GM21619 (cell line): ENCODE data around the gene CLN3.
"Not testable (repeated sequence)": the region's sequence is repeated elsewhere in the genome, so short reads cannot be mapped to it uniquely, and the experiment has no call there.

Experiments used
- ATAC-seq: cut with Tn5 transposase; IDR thresholded peaks from one replicate; pipeline ENCODE4 v1.9.1; 2021; ENCODE audit not compliant: unreplicated experiment

Gene CLN3

DNA sequence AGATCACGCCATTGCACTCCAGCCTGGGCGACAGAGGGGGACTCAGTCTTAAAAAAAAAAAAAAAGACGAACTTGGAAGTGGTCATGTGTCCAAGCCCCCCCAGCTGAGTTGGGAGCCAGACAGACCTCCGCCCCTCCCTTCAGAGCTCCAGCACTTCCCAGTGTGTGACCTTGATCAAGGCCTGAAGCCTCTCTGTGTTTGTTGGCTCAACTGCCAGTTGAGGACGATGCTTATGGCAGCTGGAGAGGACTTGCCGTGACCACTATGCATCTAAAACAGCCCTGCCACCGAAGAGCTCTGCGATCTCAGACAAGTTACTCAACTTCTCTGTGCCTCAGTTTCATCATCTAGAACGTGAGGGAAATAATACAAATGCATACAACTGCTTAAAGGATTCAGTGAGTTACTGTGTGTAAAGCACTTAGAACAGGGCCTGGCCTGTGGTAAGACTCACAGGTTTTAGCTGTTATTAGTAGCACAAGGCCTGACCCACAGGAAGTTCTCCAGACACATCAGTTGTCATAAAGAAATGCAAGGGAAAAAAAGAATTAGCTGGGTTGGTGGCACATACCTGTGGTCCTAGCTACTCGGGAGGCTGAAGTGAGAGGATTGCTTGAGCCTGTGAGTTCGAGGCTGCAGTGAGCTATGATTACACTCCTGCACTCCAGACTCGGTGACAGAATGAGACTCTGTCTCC, 21.8 kb upstream of the CLN3 start:
- ATAC-seq, result no peak

DNA sequence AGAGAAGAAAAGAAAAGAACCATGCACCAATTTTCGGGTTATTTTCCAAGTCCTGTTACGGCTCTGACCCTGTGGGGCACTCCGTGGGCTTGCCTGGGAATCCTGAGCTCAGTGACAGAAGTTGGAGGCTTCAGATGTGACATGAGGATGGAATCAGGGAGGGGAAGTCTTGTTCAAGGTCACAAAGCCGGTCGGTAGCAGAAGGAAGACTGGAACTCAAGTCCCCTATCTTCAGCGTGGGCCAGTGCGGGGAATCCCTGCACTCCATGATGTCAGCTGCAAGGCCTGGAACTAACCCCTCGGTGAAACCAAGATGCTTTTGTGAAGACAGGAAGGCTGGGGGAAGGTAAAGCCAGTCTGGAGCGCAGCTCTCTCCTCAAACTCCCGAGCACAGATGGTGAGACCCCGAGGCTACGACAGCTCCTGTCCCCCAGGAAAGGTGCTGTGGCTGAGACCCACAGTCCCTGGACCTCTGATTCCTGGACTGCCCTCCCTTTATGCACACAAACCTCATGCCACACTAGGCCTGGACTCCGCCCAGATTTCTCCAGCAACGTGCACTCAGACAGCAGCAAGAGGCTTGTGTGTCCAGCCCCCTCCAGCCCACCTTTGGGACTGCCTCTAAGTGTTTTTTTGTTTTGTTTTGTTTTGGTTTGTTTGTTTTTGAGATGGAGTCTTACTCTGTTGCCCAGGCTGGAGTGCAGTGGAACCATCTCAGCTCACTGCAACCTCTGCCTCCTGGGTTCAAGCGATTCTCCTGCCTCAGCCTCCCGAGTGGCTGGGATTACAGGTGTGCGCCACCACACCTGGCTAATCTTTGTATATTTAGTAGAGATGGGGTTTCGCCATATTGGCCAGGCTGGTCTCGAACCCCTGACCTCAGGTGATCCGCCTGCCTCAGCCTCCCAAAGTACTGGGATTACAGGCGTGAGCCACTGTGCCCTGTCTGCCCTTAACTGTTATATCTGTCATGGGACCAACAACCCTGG, 20.2 kb upstream of the CLN3 start:
- no peak for ATAC-seq

DNA sequence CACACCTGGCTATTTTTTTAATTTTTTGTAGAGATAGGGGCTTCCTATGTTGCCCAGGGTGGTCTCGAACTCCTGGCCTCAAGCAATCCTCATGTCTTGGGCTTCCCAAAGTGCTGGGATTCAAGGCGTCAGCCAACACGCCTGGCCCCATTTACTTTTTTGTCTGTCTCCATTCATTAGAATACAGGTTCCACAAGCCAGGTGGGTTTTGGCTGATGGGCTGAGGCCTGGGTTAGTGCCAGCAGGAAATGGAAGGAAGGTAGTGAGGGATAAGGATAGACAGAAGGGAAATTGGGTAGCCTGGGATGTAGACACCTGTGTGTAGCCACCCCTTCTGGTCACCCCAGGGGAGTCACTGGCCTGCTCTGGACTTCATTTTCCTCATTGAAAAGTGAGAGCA, 19.2 kb upstream of the CLN3 start:
- no peak for ATAC-seq

DNA sequence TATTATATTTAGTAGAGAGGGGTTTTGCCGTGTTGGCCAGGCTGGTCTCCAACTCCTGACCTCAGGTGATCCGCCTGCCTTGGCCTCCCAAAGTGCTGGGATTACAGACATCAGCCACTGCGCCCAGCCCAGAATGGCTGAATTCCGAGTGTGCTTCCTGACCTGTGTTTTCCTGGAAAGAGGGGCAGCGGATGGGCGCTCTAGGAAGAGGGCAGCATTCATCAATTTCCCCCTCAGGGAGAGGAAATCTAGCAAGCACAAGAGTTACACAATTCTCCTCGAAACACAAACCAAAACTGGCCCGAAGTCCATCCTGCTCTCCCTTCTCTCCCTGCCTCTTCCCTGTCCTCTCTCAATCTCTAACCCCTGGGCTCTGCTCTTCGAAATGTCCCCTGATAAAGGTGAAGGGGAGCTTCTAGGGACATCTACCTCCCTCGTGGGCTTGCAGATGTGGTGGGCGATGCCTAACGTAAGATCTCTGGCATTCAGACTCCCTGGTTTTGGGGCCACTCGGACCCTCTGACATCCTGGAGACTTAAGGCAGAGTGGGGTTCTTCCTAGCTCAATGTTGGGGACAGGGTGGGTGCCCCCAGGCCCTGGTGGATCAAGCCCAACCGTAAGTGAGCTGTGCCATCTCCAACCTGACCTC, 13.7 kb upstream of the CLN3 start:
- no peak for ATAC-seq

DNA sequence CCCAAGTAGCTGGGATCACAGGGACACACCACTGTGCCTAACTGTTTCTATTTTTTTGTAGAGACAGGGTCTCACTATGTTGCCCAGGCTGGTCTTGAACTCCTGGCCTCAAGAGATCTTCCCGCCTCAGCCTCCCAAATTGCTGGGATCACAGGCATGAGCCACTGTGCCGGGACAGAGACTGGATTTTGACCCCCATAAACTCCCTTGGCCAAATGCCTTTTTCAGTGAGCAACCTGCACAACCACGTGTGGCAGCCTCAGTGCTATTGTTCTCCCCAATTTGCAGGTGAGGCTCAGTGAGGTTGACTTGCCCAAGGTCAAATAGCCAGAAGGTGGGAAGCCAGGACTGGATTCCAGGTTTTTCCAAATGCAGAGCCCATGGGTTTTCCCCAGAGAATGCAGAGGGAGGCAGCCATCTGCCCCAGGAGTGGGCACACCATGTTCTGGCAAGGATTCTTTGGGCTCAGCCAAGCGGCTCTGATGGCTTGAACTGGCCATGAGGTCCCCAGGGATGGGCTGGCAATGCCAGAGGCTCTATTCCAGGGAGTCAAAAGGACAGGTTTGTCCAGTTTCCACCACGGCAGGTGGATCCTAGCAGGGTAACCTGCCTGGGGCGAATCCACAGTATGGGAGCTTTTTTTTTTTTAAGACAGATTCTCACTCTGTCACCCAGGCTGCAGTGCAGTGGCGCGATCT, 13.0 kb upstream of the CLN3 start:
- no peak for ATAC-seq

DNA sequence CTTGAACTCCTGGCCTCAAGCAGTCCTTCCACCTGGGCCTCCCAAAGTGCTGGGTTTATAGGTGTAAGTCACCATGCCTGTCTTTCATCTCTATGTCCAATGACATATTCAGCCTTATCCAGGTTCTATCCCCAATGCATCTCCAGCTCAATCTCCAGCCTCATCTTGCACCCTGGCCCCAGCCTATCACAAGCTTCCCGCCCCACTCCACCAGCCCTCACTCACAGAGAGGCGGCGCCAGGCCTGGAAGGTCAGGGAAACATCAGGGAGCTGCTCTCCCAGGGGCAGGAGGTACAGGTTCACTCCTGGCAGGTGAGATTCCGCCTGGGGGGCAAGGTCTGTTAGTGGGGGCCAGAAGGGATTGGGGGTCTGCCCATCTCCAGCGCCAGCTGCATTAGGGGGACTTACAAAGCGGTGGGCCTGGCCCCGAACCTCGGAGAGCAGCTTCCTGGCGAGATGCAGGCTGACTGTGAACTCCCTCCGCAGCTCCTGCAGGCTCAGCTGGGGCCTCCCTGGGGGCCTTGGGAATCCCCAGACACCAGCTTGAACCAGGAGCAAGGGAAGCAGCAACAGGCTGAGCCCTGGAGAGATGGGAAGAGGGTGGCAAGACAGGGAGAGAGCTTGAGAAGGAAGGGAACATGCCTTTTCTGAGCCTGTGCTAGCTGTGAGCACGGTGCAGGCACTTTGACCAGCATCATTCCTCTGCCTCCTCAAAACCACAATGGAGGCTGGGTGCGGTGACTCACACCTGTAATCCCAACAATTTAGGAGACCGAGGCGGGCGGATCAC, 11.8 kb upstream of the CLN3 start:
- ATAC-seq, result no peak

DNA sequence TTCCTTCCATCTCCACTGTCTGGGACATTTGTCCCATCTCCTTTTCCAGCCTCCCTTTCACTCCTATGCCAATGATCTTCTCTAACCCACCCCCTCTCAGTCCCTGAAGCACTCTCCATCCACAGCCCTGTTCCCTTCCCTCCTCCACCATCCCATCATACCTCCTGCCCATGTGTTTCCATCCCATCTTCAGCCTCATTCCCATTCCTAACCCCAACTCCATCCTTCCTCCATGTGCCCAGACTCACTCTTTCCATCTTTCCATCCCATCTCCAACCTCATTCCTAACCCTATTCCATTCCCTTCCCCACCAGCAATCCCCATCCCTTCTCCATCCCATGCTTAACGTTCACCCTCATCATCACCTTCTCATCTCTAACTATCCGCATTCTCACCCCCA, 10.4 kb upstream of the CLN3 start:
- no peak for ATAC-seq

DNA sequence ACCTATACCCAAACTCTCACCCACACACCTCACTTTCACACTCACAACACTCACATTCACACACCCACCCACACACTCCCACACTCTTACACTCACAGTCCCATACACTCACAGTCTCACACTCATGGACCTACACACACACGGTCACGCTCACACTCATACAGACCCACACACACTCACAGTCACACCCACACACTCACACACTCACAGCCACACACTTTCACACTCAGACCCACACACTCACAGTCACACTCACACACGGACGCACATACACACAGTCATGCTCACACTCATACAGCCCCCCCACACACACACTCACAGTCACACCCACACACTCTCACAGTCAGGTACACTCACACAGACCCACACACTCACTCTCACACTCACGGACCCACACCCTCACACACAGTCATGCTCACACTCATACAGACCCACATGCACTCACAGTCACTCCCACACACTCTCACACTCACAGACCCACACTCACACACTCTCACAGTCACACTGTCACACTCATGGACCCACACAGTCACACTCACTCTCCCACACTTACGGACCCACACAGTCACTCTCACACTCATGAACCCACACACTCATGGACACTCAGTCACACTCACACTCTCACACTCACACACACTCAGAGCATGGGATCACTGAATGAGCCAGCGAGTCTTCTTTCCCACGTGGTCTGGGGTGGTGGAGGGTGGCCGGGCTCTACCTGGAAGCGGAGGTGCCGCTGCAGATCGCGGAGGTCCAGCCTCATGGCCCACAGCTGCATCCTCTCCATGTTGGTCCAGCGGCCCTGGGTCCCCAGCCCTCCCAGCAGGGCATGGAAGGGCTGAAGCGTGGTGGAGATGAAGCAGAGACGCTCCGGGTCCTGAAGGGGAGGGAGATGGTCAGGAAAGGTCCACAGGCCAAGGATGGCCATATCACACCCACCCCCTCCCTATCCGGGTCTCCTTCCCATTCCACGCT, 9.7 kb upstream of the CLN3 start:
- ATAC-seq, result no peak

DNA sequence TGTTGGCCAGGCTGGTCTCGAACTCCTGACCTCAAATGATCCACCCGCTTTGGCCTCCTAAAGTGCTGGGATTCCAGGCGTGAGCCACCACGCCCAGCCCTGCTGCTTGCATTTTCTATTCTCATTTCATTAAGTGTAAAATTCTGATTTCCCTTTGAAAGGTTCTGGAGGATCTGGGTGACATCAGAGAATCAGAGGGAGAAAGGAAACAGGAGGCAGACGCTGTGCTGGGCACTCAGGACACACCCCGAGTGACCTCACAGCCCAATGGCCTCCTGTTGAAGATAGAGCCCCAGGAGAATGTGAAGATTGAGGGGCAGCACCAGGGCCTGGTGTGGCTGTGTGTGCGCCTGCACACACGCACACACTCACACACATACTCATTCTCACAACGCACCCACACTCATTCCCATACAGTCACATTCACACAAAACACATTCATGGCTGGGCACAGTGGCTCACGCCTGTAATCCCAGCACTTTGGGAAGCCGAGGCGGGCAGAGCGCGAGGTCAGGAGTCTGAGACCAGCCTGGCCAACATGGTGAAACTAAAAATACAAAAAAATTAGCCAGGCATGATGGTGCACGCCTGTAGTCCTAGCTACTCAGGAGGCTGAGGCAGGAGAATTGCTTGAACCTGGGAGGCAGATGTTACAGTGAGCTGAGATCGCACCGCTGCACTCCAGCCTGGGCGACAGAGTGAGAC, 8.8 kb upstream of the CLN3 start:
- not testable (repeated sequence) for ATAC-seq

DNA sequence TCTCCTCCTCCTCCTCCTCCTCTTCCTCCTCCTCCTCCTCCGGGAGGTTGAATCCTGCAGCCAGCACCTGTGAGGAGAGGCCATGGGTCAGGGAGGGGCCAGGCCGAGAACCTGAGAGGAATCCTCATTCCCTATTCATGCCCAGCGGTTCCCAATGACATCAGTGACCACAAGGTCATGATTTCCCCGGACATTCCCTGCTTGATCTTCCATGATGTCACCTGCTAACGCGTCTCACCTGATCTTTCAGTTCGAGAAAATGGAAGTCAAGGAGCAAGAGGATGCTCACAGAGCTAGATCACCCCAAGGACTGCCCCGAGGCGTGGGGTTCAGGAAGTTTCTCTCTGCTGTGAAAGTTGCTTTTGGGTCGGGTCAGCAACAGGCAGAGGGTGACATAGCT, 8.0 kb upstream of the CLN3 start:
- ATAC-seq, result no peak

DNA sequence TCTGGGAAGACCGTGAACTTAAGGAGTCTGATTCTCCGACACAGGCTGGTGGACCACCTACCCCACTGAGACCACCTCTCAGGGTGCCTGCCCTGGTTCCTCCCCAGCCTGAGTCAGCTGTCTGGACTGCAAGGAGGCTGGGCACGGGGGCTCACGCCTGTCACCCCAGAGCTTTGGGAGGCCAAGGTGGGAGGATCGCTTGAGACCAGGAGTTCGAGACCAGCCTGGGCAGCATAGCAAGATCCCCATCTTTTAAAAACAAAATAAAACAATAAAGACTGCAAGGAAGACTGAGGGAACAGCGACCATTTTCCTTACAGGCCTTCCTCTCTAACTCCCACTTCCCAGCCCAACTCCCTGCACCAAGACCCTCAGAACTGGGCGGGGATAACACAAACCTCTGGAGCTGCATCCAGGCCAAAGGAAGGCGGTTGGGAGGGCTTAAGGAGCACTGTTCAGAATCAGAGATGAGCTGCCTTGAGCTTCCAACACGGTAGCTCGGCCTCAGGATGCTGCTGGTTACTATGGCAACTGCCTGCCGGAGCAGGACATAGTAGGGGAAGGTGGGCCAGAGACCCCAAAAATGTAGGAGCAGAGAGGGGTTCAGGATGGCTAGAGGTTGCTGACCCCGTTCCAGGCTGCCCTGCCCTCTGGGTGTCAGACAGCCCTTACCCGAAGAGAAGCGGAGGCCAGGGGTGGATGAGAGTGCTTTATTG, 7.0 kb upstream of the CLN3 start:
- ATAC-seq, result no peak

DNA sequence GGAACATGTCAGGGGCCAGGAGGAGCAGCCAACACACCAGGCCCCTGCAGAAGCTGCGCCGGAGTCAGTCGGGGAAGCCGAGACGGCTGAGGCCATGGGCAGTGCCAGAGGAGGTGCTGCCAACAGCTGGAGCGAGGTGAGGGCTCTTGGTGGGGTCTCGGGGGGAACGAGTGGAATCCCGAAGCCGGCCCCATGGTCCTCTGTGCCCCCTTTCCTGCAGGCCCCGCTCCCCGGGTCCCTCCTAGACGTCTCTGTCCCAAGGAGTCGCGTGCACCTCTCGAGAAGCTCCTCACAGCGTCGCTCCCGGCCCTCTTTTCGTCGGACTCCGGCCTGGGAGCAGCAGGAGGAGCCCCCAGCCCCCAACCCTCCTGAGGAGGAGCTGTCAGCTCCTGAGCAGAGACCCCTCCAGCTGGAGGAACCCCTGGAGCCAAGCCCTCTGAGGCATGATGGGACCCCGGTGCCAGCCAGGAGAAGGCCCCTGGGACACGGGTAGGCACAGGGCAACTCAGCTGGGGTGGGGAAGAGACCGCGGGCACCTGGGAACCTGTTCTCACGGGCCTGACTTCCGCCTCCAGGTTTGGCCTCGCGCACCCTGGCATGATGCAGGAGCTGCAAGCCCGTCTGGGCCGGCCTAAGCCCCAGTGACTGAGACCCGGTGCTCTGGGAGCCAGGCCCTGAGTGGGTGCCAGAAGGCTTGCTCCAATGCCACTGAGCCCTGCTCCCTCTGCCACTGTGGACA, 6.2 kb upstream of the CLN3 start:
- no peak for ATAC-seq

DNA sequence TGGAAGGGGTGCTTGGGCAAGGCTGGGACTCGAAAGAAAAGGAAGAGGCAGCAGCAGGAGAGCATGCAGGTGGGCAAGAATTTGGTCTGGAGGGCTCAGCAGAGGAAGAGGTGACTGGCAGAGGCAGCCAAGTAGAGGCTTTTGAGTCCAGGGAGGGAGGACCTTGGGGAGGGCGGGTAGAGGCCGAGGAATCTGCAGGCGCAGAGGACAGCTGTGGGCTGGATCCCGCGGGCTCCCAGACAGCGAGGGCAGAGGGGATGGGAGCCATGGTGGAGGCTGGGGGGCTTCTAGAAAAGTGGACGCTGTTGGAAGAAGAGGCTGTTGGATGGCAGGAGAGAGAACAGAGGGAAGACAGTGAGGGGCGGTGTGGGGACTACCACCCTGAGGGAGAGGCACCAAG, 5.5 kb upstream of the CLN3 start:
- no peak for ATAC-seq

DNA sequence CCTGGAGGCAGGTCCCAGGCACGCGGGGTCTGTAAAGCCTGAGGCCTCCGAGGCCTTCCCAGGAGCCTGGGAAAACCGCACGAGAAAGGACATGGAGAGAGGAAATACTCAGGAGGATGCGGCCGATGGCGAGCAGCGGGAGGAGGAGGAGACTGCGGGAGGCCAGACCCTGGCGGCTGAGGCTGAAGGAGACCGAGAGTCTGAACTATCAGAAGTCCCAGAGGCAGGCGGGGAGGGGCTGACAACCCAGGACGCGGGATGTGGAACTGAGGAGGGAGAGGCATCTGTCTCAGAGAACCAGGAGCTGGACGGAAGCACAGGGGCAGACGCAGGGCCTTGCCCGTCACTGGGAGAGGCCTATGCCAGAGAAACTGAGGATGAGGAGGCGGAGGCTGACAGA, 5.0 kb upstream of the CLN3 start:
- ATAC-seq, result no peak

DNA sequence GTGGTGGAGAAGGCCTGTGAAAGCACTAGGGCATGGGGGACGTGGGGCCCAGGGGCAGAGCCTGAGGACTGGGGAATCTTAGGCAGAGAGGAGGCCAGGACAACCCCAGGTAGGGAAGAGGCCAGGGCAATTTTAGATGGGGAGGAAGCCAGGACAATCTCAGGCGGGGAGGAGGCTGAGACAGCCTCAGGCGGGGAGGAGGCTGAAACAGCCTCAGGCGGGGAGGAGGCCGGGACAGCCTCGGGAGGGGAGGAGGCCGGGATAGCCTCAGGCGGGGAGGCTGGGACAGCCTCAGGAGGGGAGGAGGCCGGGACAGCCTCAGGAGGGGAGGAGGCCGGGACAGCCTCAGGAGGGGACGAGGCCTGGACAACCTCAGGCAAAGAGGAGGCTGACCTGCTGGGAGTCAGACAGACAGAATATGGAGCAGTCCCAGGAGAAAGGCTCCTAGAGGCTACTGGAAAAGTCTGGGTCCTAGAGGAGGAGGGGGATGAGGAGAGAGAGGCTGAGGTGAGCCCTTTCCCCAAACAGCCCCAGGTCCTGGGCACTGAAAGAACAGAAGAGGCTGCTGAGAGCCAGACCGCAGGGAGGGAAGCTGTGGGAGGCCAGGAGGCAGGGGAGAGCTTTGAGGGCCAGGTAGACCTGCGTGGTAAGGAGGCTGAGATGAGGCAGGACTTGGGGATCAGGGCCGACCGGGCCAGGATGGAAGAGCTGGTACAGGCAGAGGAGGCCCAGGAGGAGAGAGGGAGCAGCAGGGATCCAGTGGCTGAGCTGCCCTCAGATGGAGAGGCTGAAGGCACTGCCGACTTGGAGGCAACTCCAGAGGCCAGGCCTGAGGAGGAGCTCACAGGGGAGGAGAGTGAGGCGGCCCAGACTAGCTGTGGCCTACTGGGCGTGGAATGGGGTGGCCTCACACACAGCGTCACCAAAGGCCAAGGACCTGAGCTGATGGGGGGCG, 4.2 kb upstream of the CLN3 start:
- no peak for ATAC-seq

DNA sequence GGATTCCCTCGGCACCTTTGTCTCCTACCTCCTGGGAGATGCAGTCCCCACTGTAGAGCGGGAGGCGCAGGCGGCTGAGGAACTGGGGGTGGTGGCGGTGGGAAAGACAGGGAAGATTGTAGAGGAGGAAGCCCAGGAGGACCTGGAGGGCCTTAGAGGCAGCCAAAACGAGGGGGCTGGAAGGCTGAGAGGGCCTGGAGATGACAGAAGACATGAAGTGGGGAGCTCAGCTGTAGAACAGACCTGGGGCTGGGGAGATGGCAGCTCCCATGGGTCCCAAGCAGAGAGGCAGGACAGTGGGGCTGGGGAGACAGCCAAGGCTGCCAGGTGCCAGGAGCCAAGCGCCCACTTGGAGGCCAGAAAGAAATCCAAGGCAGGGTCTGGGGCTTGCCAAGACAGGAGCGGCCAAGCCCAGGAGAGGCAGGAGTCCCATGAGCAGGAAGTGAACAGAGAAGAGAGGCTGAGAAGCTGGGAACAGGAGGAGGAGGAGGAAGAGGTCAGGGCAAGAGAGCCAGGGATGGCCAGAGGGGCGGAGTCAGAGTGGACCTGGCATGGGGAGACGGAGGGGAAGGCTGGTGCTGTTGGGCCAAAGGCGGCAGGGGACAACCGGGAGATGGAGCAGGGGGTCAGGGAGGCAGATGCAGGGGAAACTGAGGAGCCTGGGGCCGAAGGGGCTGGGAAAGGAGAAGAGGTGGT, 3.4 kb upstream of the CLN3 start:
- no peak for ATAC-seq
